Right lobe of liver (tissue), 6 donors: ENCODE data around the gene MYO7A. TPM values are rescaled to one million over a fixed set of nuclear protein-coding genes. Genes with fewer than 3 reads are reported as not detected.

Source experiments
- ATAC-seq, 4 donors: fragments of 200-7000 bp; cut with Tn5 transposase; one replicate each; pipeline ENCODE4 v1.9.1; 2020; ENCODE audit warnings: mild to moderate bottlenecking in 4 of 4, moderate library complexity in 4 of 4
- DNase-seq, 3 donors: peaks; one replicate each; pipeline ENCODE4 v3.0.0-alpha.2; 2020
- H3K27ac ChIP-seq, 3 donors: fragments of 200-600 bp; one replicate each; pipeline ENCODE4 v1.8.0; 2022
- H3K27me3 ChIP-seq, 2 donors: fragments of 200-600 bp; one replicate each; pipeline ENCODE4 v1.8.0; 2022
- H3K36me3 ChIP-seq, 4 donors: fragments of 200-600 bp; sonication (generic) in 1 of 4; one replicate each; pipeline versions ENCODE4 v1.5.1 to v1.8.0; 2017 to 2022; ENCODE audit warnings: control low read depth in 1 of 4
- H3K4me1 ChIP-seq, 4 donors: fragments of 200-600 bp; sonication (generic) in 1 of 4; one replicate each; pipeline versions ENCODE4 v1.5.1 to v1.8.0; 2017 to 2022; ENCODE audit warnings: control low read depth in 1 of 4
- H3K4me3 ChIP-seq, 3 donors: fragments of 200-600 bp; one replicate each; pipeline ENCODE4 v1.8.0; 2022
- H3K9me3 ChIP-seq, 4 donors: fragments of 200-600 bp; sonication (generic) in 1 of 4; one replicate each; pipeline versions ENCODE4 v1.5.1 to v1.8.0; 2017 to 2022; ENCODE audit warnings: control low read depth in 1 of 4
- POLR2A ChIP-seq: fragments of 450-650 bp; IDR thresholded peaks from one replicate; pipeline ENCODE4 v1.6.1; 2017; ENCODE audit warnings: antibody characterized with exemption, mild to moderate bottlenecking
- WGBS: methylation state at CpG from one replicate; pipeline ENCODE4 v1.1.6; 2018; ENCODE audit warnings: low coverage, low lambda C conversion rate; ENCODE audit not compliant: insufficient coverage; ENCODE audit errors: missing lambda C conversion rate; 5-methylcytosine and 5-hydroxymethylcytosine counted together
- intact Hi-C, 2 donors: fragments of 100-400 bp; cut with DNase I; formaldehyde crosslinking; loops; one replicate each; pipeline versions ENCODE4 v1.11.2 to v1.14.1; 2022
- total RNA-seq, 6 experiments: library from RNA; depleted of rRNA in 2 of 6; stranded (reverse); fragments of >200 nt in 2 of 6; fragmentation: NEBNext Ultra II Directional in 3 of 6; extraction: Animal tissue kit (Norgen Biotek cat#: 25700) in 3 of 6; gene quantifications; one replicate each; pipeline versions ENCODE4 v1.1.0 to v1.2.4, GENCODE V29; 2016 to 2023
- TF ChIP-seq, protein P1 (sequence below), 4 donors: fragments of 200-600 bp in 3 of 4; fragments of 450-650 bp in 1 of 4; IDR thresholded peaks; one replicate each; pipeline versions ENCODE4 v1.5.1 to v1.8.0; 2016 to 2022; ENCODE audit warnings: antibody characterized with exemption in 4 of 4, mild to moderate bottlenecking in 2 of 4
- donor health status: DM: no; HTN: yes; CAD: no.
- donor health status: DM: no; HTN: no; CAD: no.
- donor health status: DM: no; HTN: no; CAD: no.
- donor health status: DM: no; HTN: yes; CAD: no.
- donor health status: DM: no; HTN: yes; CAD: no.

MYO7A gene
- total RNA-seq, 6 experiments from 2014 or later, result 23.6 to 39.6 (median 32.0) TPM

DNA sequence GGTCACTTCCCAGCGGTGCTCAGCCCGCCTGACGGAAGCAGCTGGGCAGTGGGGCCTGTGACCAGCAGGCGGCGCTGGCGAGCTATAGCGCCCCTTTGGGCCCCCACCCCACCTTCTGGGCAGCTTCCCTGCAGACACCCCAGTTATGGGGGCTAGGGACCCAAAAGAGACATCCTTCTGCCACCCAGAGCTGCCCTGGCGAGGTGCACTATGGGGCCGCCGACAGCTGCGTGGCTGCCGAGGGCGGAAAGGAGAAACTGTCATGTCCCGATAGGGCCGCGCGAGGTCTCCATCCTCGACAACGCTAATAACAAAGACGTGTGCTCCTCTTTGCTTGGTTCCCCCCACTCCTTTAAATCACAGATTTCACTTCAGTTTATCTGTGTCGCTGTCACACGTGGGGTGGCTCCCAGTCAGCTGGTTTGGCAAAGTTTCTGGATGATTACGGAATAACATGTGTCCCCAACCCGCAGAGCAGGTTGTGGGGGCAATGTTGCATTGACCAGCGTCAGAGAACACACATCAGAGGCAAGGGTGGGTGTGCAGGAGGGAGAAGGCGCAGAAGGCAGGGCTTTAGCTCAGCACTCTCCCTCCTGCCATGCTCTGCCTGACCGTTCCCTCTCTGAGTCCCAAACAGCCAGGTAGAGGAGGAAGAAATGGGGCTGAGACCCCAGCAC lies 673 bp upstream of the MYO7A start:
- Histone ChIP-seq H3K4me3 (peak overlapping the region; percentile 40 to 61 (median 60)), H3K4me1 (peaks cover 0 to 47% (median 25%) of the 10 kb centered on the region in 4 donors), H3K27me3 (no peaks in the 10 kb centered on the region), H3K9me3 (no peaks in the 10 kb centered on the region), H3K27ac (peak overlapping the region; percentile 63 to 93 (median 88)), H3K36me3 (peaks cover 0 to 23% (median 4%) of the 10 kb centered on the region in 4 donors)
- ATAC-seq, result peak; percentile 50 to 60 (median 56)
- DNase-seq, result peak; percentile 62 to 75 (median 74)
- TF ChIP-seq POLR2A, result no peak
- TF ChIP-seq, protein P1, sequence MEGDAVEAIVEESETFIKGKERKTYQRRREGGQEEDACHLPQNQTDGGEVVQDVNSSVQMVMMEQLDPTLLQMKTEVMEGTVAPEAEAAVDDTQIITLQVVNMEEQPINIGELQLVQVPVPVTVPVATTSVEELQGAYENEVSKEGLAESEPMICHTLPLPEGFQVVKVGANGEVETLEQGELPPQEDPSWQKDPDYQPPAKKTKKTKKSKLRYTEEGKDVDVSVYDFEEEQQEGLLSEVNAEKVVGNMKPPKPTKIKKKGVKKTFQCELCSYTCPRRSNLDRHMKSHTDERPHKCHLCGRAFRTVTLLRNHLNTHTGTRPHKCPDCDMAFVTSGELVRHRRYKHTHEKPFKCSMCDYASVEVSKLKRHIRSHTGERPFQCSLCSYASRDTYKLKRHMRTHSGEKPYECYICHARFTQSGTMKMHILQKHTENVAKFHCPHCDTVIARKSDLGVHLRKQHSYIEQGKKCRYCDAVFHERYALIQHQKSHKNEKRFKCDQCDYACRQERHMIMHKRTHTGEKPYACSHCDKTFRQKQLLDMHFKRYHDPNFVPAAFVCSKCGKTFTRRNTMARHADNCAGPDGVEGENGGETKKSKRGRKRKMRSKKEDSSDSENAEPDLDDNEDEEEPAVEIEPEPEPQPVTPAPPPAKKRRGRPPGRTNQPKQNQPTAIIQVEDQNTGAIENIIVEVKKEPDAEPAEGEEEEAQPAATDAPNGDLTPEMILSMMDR (IDR thresholded peaks at IDR 0.05), result peak; percentile 99 to 100 (median 100)
- WGBS, result 2% methylated on average over 7 of the region's 27 CpGs
- intact Hi-C loops, result loop anchor here (5.0 to 10.0 kb wide), 3 partner anchors 60 to 427 kb away; no protein-coding TSS in a partner anchor

DNA sequence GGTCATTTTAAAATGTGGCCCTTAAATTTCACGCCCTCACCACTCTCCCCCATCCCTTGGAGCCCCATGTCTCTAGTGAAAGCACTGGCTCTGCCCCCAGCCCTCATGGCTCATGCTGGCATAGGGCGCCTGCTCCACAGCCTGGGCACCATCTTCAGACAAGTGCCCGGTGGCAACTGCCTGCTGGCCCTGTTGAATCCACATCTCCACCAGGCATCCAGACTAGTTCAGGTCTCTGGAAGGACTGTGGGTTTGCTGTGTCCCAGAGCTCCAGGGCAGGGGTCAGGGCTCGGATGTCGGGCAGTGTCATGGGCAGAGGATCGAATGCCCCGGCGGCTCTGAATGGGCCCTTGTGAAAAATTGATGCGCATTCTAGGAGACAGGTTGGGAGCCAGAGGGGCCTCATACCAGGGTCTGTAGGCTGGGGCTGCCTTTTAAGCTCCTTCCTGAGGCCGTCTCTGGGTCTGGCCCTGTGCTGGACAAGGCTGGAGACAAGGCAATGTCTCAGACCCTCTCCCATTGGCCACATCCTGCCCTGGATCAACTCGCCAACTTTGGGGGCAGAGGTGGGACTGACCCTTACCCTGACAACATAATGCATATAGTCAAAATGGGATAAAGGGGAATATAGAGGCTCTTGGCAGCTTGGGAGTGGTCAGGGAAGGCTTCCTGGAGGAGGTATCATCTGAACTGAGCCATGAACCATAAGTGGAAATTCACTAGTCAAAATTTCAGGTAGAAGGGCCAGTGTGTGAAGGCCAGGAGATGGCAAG lies 1.2 kb downstream of the MYO7A start:
- H3K9me3 ChIP-seq, result no peaks in the 10 kb centered on the region
- TF ChIP-seq, protein P1 (IDR thresholded peaks at IDR 0.05), result no peak
- TF ChIP-seq POLR2A, result no peak
- no peaks in the 10 kb centered on the region for H3K27me3 ChIP-seq
- intact Hi-C loops, result loop anchor here (5.0 to 10.0 kb wide), 3 partner anchors 58 to 426 kb away; no protein-coding TSS in a partner anchor
- H3K4me1 ChIP-seq, result peaks cover 0 to 51% (median 27%) of the 10 kb centered on the region in 4 donors
- H3K36me3 ChIP-seq, result peaks cover 0 to 6% (median 0%) of the 10 kb centered on the region in 4 donors
- no peak for ATAC-seq
- peak overlapping the region in 2 of 3 donors; percentile 60 to 61 for H3K4me3 ChIP-seq
- 40% methylated on average over 6 of the region's 11 CpGs for WGBS
- DNase-seq, result peak in 1 of 3 donors; percentile 53
- peak overlapping the region; percentile 63 to 93 (median 88) for H3K27ac ChIP-seq

DNA sequence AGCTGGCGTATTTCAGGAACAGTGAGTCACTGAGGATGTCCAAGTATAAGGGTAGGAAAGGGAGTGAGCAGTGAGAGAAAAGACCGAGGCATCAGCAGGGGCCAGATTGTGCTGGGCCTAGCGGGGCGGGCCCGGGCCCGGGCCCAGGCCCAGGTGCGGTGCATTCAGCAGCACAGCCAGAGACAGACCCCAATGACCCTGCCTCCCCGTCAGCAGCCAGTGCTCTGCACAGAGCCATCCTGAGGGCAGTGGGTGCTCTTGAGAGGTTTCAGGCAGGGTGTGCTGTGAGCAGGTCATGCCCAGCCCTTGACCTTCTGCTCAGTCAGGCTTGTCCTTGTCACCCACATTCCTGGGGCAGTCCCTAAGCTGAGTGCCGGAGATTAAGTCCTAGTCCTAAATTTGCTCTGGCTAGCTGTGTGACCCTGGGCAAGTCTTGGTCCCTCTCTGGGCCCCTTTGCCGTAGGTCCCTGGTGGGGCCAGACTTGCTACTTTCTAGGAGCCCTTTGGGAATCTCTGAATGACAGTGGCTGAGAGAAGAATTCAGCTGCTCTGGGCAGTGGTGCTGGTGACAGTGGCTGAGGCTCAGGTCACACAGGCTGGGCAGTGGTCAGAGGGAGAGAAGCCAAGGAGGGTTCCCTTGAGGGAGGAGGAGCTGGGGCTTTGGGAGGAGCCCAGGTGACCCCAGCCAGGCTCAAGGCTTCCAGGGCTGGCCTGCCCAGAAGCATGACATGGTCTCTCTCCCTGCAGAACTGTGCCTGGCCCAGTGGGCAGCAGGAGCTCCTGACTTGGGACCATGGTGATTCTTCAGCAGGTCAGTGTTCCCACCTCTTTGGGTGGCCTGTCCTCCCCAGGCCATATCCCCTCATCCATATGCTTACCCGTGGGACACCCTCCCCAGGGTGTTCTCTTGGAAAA lies 2.1 kb downstream of the MYO7A start:
- 64% methylated on average over 3 of the region's 11 CpGs for WGBS
- peak overlapping the region in 1 of 3 donors; percentile 61 for H3K4me3 ChIP-seq
- H3K9me3 ChIP-seq, result no peaks in the 10 kb centered on the region
- DNase-seq (peak in 1 of 3 donors; percentile 60), ATAC-seq (peak in 1 of 4 donors; percentile 4)
- no peaks in the 10 kb centered on the region for H3K36me3 ChIP-seq
- peak overlapping the region; percentile 51 to 88 (median 65) for H3K27ac ChIP-seq
- intact Hi-C loops, result loop anchor here (5.0 to 10.0 kb wide), 3 partner anchors 57 to 425 kb away; no protein-coding TSS in a partner anchor
- H3K27me3 ChIP-seq, result no peaks in the 10 kb centered on the region
- peaks cover 0 to 51% (median 27%) of the 10 kb centered on the region in 4 donors for H3K4me1 ChIP-seq
- no peak for TF ChIP-seq POLR2A
- TF ChIP-seq, protein P1 (IDR thresholded peaks at IDR 0.05), result no peak
